Prostate gland (tissue), 2 donors: ENCODE results near the gene BCAT1. TPM values are rescaled to one million over a fixed set of nuclear protein-coding genes. Genes with fewer than 3 reads are reported as not detected.

Experiments
- DNase-seq: peaks from one replicate; pipeline ENCODE4 v3.0.0-alpha.2; 2019; ENCODE audit warnings: low spot score
- H3K27ac ChIP-seq, 2 donors: fragments of 200-600 bp; sonication (generic); 2 replicates each; pipeline ENCODE4 v1.5.1; 2017 to 2019
- H3K27me3 ChIP-seq: fragments of 200-600 bp; sonication (generic); replicated peaks from 2 replicates; pipeline ENCODE4 v1.5.1; 2019; ENCODE audit not compliant: insufficient read depth
- H3K36me3 ChIP-seq, 2 donors: fragments of 200-600 bp; sonication (generic); 1 replicate in 1 of 2; 2 replicates in 1 of 2; pipeline versions ENCODE4 v1.5.1 to v1.8.1; 2017 to 2019
- H3K4me1 ChIP-seq: fragments of 200-600 bp; sonication (generic); replicated peaks from 2 replicates; pipeline ENCODE4 v1.5.1; 2019
- H3K4me3 ChIP-seq, 2 donors: fragments of 200-600 bp; sonication (generic); 2 replicates each; pipeline ENCODE4 v1.5.1; 2017 to 2019
- H3K9me3 ChIP-seq: fragments of 200-600 bp; sonication (generic); 2 replicates; pipeline ENCODE4 v1.5.1; 2017
- CTCF ChIP-seq, 4 experiments: fragments of 200-600 bp in 2 of 4; fragments of 450-650 bp in 2 of 4; sonication (generic) in 2 of 4; IDR thresholded peaks; 1 replicate in 3 of 4; 2 replicates in 1 of 4; pipeline ENCODE4 v1.5.1; 2016 to 2019; ENCODE audit warnings: antibody characterized with exemption in 4 of 4, mild to moderate bottlenecking in 2 of 4, moderate library complexity in 2 of 4
- POLR2A ChIP-seq: fragments of 450-650 bp; IDR thresholded peaks from one replicate; pipeline ENCODE4 v1.6.1; 2016; ENCODE audit warnings: antibody characterized with exemption, mild to moderate bottlenecking
- POLR2AphosphoS5 ChIP-seq: sonication (generic); formaldehyde crosslinking; IDR thresholded peaks from one replicate; pipeline ENCODE4 v1.6.1; 2017; ENCODE audit warnings: antibody characterized with exemption
- WGBS: methylation state at CpG from one replicate; pipeline ENCODE4 v1.1.5; 2018; 5-methylcytosine and 5-hydroxymethylcytosine counted together
- intact Hi-C: fragments of 100-400 bp; cut with DNase I; formaldehyde crosslinking; loops from one replicate; pipeline ENCODE4 v1.14.2; 2022
- total RNA-seq, 2 donors: library from RNA; depleted of rRNA; stranded (reverse); fragments of >200 nt; gene quantifications; one replicate each; pipeline ENCODE4 v1.1.0, GENCODE V29; 2016

Gene BCAT1
- total RNA-seq, 2 donors from 2014 or later = 0.59 to 43.1 TPM

- Histone ChIP-seq H3K36me3 (no peaks in the 10 kb centered on the region), H3K27me3 (no peaks in the 10 kb centered on the region), H3K4me1 (no peaks in the 10 kb centered on the region), H3K4me3 (no peak overlapping the region), H3K27ac (no peak overlapping the region), H3K9me3 (no peaks in the 10 kb centered on the region)
- DNase-seq = no peak
- intact Hi-C loops = no loop called here
- WGBS = 86% methylated on average over 13 of the region's 13 CpGs
- no peak for TF ChIP-seq POLR2A
- no peak for TF ChIP-seq POLR2AphosphoS5
- TF ChIP-seq CTCF (IDR thresholded peaks at IDR 0.05) = no peak
Observed at GRCh38 chr12:24839268-24839791, 109.6 kb downstream of the BCAT1 start.

- no peaks in the 10 kb centered on the region for H3K4me1 ChIP-seq
- no peak for DNase-seq
- no peaks in the 10 kb centered on the region for H3K9me3 ChIP-seq
- no peaks in the 10 kb centered on the region for H3K36me3 ChIP-seq
- TF ChIP-seq CTCF (IDR thresholded peaks at IDR 0.05) = no peak
- no peak for TF ChIP-seq POLR2A
- no peak for TF ChIP-seq POLR2AphosphoS5
- 61% methylated on average over 2 of the region's 2 CpGs for WGBS
- no peaks in the 10 kb centered on the region for H3K27me3 ChIP-seq
- intact Hi-C loops = no loop called here
- no peak overlapping the region for H3K27ac ChIP-seq
- H3K4me3 ChIP-seq = no peak overlapping the region
Observed at GRCh38 chr12:24838531-24838950, 110.4 kb downstream of the BCAT1 start.

GRCh38 chr12:24835377-24835776 lies 113.5 kb downstream of the BCAT1 start:
- TF ChIP-seq POLR2A (no peak), POLR2AphosphoS5 (no peak), CTCF (IDR thresholded peaks at IDR 0.05) (no peak)
- Histone ChIP-seq H3K4me3 (no peak overlapping the region), H3K9me3 (no peaks in the 10 kb centered on the region), H3K36me3 (no peaks in the 10 kb centered on the region), H3K27me3 (no peaks in the 10 kb centered on the region), H3K4me1 (no peaks in the 10 kb centered on the region), H3K27ac (no peak overlapping the region)
- no peak for DNase-seq
- 97% methylated on average over 2 of the region's 2 CpGs for WGBS
- intact Hi-C loops = no loop called here

- H3K36me3 ChIP-seq = no peaks in the 10 kb centered on the region
- H3K4me1 ChIP-seq = no peaks in the 10 kb centered on the region
- no peak for DNase-seq
- intact Hi-C loops = no loop called here
- no peak overlapping the region for H3K4me3 ChIP-seq
- no peak overlapping the region for H3K27ac ChIP-seq
- TF ChIP-seq POLR2A = no peak
- no peak for TF ChIP-seq POLR2AphosphoS5
- TF ChIP-seq CTCF (IDR thresholded peaks at IDR 0.05) = no peak
- WGBS = 96% methylated on average over 3 of the region's 3 CpGs
- H3K9me3 ChIP-seq = no peaks in the 10 kb centered on the region
- no peaks in the 10 kb centered on the region for H3K27me3 ChIP-seq
Observed at GRCh38 chr12:24833513-24833912, 115.4 kb downstream of the BCAT1 start.

- Histone ChIP-seq H3K4me1 (no peaks in the 10 kb centered on the region), H3K36me3 (no peaks in the 10 kb centered on the region), H3K27me3 (no peaks in the 10 kb centered on the region), H3K4me3 (no peak overlapping the region), H3K9me3 (no peaks in the 10 kb centered on the region), H3K27ac (no peak overlapping the region)
- 71% methylated on average over 5 of the region's 5 CpGs for WGBS
- no peak for DNase-seq
- intact Hi-C loops = no loop called here
- TF ChIP-seq POLR2A (no peak), CTCF (IDR thresholded peaks at IDR 0.05) (no peak), POLR2AphosphoS5 (no peak)
Observed at GRCh38 chr12:24823808-24824515, 124.9 kb downstream of the BCAT1 start.
